ENCODE data around the gene IGF2.

DNA sequence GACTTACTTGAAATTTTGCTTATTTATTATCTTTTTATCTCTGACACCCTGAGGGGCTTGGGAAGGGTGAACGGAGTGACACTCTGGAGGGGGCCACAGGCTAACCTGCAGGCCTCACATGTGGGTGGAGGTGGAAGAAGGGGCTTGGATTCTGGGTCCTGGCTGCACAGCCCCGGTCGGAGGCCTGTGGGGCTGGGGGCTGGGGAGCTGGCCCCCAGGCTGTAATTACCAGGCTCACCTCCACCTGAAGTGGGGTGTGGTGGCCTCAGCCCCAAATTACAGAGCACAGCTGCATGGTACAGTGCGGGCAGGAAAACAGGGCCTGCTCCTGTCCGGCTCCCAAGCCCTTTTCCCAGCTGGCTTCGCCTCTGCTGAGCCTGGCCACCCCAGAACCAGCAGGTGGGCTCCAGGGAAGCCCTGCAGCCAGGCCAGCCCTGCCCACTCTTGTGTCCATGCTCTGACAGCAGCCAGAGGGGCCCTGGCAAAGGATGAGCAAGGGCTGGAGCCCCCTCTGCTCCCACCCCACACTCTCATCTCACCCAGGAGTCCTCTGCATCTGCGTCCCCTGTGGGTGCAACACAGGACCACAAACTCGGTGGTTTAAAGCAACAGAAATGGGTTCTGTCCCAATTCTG is 48.0 kb downstream of the IGF2 start:
- TF ChIP-seq, protein P1, sequence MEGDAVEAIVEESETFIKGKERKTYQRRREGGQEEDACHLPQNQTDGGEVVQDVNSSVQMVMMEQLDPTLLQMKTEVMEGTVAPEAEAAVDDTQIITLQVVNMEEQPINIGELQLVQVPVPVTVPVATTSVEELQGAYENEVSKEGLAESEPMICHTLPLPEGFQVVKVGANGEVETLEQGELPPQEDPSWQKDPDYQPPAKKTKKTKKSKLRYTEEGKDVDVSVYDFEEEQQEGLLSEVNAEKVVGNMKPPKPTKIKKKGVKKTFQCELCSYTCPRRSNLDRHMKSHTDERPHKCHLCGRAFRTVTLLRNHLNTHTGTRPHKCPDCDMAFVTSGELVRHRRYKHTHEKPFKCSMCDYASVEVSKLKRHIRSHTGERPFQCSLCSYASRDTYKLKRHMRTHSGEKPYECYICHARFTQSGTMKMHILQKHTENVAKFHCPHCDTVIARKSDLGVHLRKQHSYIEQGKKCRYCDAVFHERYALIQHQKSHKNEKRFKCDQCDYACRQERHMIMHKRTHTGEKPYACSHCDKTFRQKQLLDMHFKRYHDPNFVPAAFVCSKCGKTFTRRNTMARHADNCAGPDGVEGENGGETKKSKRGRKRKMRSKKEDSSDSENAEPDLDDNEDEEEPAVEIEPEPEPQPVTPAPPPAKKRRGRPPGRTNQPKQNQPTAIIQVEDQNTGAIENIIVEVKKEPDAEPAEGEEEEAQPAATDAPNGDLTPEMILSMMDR (IDR thresholded peaks at IDR 0.05): no peak
- no peak for TF ChIP-seq POLR2A (IDR thresholded peaks at IDR 0.05)

Measured in Peyer's patch (tissue), 4 donors.